ENCODE measurements around the gene MAPKAPK2.

- TF ChIP-seq CTCF (IDR thresholded peaks at IDR 0.05) (no peak), POLR2A (IDR thresholded peaks at IDR 0.05) (no peak), POLR2AphosphoS5 (IDR thresholded peaks at IDR 0.05) (no peak)
These were observed 43.9 kb downstream of the MAPKAPK2 start for GRCh38 chr1:206728697-206728987.

Data from sigmoid colon (tissue), 4 donors.